Stimulated activated CD8-positive, alpha-beta memory T cell treated with anti-CD3 and anti-CD28 coated beads, Interleukin-4, amount 100 ng/mL, for 24 hours (primary cell): ENCODE measurements around the gene PDCD5.
"Not testable (repeated sequence)": the region's sequence is repeated elsewhere in the genome, so short reads cannot be mapped to it uniquely, and the experiment has no call there.

Experiments used
- DNase-seq: peaks from one replicate; pipeline ENCODE4 v3.0.0-alpha.2; 2020; ENCODE audit warnings: low read depth

Gene PDCD5

DNA sequence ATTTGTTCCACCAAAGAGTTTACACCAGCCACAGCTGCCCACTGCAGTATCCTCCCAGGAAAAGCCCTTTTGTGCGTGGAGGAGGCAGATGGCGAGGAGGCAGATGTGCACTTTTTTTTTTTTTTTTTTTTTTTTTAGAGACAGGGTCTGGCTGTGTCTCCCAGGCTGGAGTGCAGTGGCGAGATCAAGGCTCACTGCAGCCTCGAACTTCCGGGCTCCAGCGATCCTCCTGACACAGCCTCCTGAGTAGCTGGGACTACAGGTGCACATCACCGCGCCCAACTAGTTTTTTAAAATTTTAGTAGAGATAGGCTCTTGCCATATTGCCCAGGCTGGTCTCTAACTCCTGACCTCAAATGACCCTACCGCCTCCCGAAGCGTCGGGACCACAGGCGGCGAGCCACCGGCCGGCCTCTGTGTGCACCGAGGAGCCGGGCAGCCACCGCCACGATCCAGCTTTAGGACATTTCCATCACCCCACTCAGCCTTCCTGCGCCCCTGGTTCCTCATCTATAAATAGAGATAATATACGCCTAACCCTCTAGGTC, 563 bp upstream of the PDCD5 start:
- DNase-seq, result no peak

GRCh38 chr19:32581705-32582179, 752 bp downstream of the PDCD5 start:
- no peak for DNase-seq

GRCh38 chr19:32587747-32588504, 6.9 kb downstream of the PDCD5 start:
- DNase-seq, result not testable (repeated sequence)

DNA sequence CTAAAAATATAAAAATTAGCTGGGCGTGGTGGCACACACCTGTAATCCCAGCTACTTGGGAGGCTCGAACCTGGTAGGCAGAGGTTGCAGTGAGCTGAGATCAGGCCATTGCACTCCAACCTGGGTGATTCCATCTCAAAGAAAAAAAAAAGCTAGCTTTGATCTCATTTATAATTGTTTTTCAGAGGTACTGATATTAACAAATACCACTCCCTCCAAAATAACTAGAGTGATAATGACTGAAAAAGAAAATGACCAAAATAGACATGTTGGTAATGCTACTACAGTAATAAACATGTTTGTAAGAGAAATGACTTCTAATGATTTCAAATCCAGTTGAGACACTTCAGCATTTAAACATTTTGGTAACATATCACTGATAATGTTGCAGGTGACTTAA, 13.0 kb downstream of the PDCD5 start:
- no peak for DNase-seq

DNA sequence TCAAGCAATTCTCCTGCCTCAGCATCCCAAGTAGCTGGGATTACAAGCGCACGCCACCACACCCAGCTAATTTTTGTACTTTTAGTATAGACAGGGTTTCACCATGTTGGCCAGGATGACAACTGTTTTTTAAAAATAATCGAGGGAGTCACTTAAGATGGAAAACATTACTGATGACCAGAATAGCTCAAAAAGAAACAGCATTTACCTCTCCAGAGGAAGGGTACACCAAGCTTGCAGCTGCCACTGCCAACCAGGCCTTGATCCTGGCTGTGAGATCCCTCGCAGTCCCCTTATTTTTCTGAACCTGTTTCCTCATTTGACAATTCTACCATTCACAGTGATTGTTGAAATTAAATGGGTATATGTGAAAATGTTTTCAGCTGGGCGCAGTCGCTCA, 14.5 kb downstream of the PDCD5 start:
- no peak for DNase-seq

GRCh38 chr19:32598022-32598421, 17.0 kb downstream of the PDCD5 start:
- DNase-seq, result no peak

DNA sequence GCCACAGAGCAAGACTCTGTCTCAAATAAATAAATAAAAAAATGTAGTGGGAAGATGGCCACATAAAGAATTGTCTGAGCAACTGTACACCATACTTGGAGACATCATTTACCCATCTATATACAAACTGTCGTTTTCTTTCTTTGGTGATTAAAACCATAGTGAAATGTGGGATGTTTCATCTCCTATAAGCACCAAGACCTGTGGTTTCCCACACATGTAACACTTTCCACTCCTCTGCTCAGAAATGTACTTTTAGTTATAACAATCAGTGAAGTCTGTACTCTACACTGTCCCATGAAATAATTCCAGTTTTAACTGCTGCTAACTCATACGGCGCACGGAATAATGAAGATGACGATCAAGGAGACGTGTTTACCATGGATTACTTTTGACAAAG, 18.3 kb downstream of the PDCD5 start:
- DNase-seq, result no peak

- DNase-seq, result no peak
Observed at GRCh38 chr19:32599736-32600157, 18.8 kb downstream of the PDCD5 start.

DNA sequence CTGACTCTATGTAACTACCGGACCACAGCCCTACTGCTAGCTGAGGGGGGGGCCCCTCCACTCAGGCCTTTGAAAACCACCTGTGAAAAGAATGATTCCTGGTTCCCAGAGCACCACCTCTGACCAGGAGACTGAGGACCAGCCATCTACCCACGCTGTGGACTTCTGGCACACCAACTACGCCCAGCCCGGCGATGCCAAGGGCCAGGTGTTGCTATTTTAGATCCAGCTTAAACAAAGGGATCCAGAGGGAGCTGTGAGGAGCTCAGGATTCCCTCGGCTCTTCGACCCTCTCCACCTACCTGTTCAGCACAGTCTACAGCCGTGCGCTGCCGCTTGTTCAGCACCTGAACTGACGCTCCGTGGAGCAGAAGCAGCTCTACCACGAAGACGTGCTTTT, 23.0 kb downstream of the PDCD5 start:
- no peak for DNase-seq

DNA sequence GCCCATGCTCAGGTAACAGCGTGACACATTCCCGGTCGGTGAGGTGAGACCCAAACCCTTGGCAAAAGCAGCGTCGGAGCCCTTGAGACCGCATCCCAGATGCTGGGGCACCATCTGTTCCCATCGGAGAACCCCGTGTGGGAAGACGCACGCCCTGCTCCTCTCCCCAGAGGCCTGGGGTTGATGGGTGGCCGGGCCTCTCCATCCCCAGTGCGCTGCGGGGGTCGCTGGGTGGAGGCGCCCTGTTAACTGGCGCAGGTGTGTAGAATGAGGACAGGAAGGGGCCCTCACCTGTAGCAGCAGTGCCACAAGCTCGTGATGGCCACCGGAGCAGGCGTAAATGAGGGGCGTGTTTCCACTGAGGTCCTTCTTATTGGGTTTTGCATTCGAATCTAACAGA, 24.6 kb downstream of the PDCD5 start:
- no peak for DNase-seq

DNA sequence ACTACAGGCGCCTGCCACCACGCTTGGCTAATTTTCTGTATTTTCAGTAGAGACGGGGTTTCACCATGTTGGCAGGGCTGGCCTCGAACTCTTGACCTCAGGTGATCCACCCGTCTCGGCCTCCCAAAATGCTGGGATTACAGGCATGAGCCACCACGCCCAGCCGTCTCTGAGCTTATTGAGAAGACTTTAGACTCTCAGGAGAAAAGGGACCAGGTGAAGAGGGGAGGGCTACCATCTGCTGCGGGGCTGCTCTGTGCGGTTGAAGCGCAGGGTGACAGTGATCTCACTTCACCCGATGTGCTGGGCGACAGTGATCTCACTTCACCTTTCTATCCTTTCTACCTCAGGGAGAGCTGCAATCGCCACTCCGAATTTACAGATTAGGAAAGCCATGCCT, 25.3 kb downstream of the PDCD5 start:
- DNase-seq, result no peak

DNA sequence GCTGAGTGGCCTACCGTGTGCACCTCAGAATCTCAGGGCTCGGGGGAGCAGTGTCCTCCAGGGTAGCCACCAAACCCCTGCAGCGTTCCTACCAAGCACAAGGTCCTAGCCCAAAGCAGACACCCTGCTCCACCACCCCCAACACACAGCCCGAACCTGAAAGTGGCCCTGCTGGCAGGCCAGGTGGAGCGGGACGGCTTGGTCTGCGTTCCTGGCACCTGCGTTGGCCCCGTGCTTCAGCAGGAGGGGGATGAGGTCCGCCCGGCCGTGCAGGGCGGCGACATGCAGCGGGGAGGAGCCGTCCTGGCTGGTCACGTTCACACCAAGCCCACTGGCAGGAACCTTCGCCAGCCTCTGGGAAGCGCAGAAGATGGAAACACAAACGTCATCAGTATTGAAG, 26.5 kb downstream of the PDCD5 start:
- no peak for DNase-seq

- DNase-seq, result no peak
Observed at GRCh38 chr19:32611161-32611560, 30.2 kb downstream of the PDCD5 start.

GRCh38 chr19:32613008-32613407, 32.0 kb downstream of the PDCD5 start:
- DNase-seq, result no peak

- DNase-seq, result no peak
Observed at GRCh38 chr19:32614916-32615315, 33.9 kb downstream of the PDCD5 start.

- DNase-seq, result no peak
Observed at GRCh38 chr19:32615569-32615968, 34.6 kb downstream of the PDCD5 start.

DNA sequence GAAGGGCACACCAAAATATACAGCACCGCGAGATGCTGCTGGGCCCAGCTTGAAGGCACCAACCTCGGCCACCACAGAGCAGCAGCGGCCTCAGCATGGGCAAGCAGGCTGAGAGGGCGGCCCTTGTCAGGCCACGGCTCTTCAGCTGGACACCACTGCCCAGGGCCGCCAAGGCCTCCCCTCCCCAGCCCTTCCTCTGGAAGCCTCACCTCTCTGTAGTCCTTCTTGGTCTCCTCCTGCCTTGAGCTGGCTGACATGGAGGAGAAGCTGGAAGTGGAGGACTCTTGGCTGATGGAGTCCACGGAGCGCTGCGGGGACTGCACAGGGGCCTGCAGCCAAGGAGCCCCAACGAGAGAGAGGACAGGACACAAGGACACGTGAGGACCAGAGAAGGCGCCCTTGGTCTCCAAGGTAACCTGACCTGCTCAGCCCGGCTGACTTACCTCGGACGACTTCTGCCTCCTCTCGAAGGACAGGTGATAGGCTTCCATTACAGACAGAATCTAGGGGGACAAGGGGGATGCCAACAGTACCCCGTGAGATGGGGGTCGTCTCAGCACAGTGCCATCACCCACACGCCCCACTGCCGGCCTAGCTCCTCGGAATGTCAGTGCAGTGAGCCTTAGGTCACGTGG, 38.2 kb downstream of the PDCD5 start:
- DNase-seq, result no peak

- no peak for DNase-seq
Observed at GRCh38 chr19:32622002-32622401, 41.0 kb downstream of the PDCD5 start.

DNA sequence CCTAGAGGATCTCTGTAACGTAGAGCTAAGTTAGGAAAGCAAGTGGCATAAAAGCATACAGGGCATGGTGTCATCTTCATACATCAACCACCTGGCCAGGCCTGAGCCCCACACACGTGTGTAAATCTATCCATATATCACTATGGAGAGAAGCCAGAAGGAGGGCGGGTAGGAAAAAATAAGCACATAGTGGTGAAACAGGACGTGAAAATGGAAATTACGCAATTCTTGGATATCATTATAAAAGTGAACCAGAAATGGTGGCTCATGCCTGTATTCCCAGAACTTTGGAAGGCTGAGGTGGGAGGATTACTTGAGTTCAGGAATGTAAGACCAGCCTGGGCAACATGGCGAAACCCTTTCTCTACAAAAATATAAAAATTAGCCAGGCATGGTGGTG, 43.4 kb downstream of the PDCD5 start:
- DNase-seq, result no peak

DNA sequence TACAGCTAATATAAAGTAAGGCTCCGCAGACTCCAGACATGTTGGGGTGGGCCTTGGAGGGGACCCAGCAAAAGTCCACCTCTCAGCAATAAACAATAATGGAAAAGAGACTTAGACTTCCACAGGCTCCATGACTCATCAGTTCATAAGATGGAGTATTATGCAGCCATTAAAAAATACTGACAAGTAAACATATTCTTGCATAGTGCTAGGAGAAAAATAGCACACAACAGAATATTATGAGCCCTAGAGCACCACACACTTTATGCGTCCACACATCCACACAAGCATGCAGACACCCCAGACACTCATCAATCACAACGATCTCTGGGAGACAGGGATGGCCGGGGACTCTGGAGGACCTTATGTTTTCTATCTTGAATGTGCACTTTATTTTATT, 46.0 kb downstream of the PDCD5 start:
- DNase-seq, result no peak

- no peak for DNase-seq
Observed at GRCh38 chr19:32627714-32628270, 46.8 kb downstream of the PDCD5 start.

GRCh38 chr19:32630338-32630737, 49.3 kb downstream of the PDCD5 start:
- no peak for DNase-seq

- no peak for DNase-seq
Observed at GRCh38 chr19:32631381-32631780, 50.4 kb downstream of the PDCD5 start.
